Choroid plexus epithelial cell (primary cell): ENCODE data around the gene THRAP3.
"Not testable (repeated sequence)": the region's sequence is repeated elsewhere in the genome, so short reads cannot be mapped to it uniquely, and the experiment has no call there.

ENCODE experiments used
- DNase-seq: peaks from one replicate; pipeline ENCODE4 v3.0.0-alpha.2; 2010; ENCODE audit warnings: low read depth
- H3K4me3 ChIP-seq: 2 replicates; pipeline ENCODE4 v1.5.1; 2011; ENCODE audit warnings: low read depth, mild to moderate bottlenecking, control low read depth, low read length, moderate library complexity
- TF ChIP-seq, protein P1 (sequence below): conservative IDR thresholded peaks from 2 replicates; pipeline ENCODE4 v1.5.1; 2011; ENCODE audit warnings: low read depth, mild to moderate bottlenecking, control low read depth, inconsistent platforms, low read length, moderate library complexity

The THRAP3 gene

DNA sequence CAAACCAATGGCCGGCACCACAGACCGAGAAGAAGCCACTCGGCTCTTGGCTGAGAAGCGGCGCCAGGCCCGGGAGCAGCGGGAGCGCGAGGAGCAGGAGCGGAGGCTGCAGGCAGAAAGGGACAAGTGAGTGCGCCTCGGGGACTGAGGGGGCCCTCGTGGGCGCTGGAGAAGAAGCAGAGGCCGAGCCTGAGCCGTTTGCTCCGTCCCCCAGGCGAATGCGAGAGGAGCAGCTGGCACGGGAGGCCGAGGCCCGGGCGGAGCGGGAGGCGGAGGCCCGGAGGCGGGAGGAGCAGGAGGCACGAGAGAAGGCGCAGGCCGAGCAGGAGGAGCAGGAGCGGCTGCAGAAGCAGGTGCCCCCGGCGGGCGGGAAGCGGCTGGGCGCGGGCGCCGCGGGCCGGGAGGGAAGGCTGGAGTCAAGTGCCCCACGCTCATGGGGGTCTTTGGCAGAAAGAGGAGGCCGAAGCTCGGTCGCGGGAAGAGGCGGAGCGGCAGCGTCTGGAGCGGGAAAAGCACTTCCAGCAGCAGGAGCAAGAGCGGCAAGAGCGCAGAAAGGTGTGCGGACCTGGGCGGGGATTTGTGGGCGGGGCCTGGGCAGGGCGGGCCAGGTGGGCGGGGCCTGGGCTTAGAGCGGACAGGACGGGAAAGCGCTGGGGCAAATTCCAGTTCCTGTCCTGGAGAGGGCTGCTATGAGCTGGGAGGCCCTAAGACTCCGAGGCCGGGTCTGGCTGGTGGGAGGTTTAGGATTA is 45.6 kb upstream of the THRAP3 start:
- DNase-seq = no peak
- TF ChIP-seq, protein P1, sequence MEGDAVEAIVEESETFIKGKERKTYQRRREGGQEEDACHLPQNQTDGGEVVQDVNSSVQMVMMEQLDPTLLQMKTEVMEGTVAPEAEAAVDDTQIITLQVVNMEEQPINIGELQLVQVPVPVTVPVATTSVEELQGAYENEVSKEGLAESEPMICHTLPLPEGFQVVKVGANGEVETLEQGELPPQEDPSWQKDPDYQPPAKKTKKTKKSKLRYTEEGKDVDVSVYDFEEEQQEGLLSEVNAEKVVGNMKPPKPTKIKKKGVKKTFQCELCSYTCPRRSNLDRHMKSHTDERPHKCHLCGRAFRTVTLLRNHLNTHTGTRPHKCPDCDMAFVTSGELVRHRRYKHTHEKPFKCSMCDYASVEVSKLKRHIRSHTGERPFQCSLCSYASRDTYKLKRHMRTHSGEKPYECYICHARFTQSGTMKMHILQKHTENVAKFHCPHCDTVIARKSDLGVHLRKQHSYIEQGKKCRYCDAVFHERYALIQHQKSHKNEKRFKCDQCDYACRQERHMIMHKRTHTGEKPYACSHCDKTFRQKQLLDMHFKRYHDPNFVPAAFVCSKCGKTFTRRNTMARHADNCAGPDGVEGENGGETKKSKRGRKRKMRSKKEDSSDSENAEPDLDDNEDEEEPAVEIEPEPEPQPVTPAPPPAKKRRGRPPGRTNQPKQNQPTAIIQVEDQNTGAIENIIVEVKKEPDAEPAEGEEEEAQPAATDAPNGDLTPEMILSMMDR = no peak
- H3K4me3 ChIP-seq = no peak overlapping the region

DNA sequence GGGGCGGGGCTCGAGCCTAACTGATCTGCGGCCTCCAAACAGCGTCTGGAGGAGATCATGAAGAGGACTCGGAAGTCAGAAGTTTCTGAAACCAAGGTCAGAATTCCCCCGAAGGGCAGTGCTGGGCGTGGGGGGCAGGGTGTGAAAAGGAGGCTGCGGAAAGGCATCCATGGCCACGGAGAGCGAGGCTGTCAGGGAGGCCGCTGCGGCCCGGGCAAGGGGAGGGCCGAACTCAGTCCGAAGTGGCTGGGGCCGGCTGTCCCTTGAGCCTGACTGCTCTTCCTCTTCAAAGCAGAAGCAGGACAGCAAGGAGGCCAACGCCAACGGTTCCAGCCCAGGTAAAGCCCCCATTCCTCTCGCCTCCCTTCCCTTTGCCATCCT is 45.0 kb upstream of the THRAP3 start:
- DNase-seq = no peak
- H3K4me3 ChIP-seq = no peak overlapping the region
- TF ChIP-seq, protein P1 = no peak

DNA sequence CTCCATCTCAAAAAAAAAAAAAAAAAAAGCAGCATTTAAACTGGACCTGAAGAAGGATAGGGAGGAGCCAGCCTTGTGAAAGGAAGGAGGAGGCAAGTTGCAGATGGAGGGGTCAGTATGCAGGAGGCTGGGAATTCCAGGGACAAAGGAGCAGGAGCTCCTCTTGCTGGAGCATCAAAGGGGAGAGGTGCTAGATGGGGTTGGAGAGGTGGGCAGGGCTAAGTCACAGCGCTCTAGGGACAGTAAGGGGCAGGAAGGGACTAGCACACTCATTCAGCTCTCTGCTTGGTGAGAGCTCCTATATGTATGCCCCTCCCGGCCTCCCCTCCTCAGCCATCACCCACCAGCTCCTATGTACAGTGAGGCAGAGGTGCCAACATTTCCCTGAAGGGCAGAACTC is 41.5 kb upstream of the THRAP3 start:
- no peak for DNase-seq
- TF ChIP-seq, protein P1 = no peak
- H3K4me3 ChIP-seq = no peak overlapping the region

DNA sequence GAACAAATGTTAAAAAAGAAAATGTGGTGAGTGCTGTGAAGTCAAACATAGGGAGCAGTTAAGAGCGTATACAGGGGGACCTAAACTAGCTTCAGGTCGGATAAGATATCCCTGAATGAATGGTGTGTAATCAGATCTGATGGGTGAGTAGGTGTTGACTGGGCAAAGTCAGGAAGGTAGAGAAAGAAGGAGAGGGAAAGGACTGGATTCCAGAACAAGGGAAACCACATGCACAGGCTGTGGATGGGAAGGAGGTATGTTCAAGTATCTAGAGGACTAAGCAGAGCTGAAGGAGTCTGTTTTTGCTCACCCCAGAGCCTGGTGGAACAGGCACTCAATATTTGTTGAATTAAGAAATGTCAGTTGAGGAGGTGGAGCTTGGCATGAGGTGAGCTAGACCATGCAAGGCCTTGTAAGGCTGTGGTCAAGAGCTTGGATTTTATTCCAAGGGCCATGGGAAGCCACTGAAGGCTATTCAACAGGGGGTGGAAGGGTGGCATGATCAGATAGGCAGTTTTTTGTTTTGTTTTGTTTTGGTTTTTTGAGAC is 40.9 kb upstream of the THRAP3 start:
- TF ChIP-seq, protein P1 = no peak
- DNase-seq = peak; percentile 41
- no peak overlapping the region for H3K4me3 ChIP-seq

DNA sequence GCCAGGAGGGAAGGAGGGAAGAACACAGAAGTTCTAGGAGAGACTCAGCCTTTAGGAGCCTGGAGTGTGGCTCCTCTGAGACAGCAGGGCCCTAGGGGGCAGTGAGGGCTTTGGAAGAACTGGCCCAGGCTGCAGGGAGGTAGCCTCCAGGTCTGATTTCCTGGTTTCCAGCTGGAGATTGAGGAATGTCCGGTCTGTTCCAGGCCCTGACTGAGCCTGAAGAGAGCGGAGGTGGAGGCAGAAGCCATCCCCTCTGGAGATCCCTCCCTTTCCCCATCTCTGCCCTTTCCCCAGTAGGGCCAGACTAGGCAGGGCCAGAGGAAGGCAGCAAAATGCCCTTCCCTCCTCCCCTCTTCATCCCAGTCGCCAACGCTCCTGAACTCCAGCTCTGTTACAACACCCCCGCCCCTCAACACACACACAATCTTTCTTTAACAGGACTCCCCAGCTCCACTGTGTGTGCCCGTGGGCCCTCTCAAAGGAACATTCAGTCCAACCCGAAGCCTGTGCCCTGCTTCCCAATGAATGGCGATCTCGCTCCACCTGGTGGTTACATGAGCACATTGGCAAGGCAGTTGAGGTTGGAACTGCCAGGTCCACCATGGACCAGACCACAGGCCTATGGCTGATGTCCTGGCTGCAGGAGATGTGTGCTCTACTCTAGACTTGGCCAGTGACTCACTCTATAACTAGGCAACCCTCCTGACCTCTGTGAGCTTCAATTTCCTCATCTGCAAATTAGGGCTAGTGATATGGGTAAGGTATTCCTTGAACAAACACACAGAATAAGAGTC is 36.2 kb upstream of the THRAP3 start:
- DNase-seq = peak; percentile 95
- TF ChIP-seq, protein P1 = peak; percentile 92
- no peak overlapping the region for H3K4me3 ChIP-seq

DNA sequence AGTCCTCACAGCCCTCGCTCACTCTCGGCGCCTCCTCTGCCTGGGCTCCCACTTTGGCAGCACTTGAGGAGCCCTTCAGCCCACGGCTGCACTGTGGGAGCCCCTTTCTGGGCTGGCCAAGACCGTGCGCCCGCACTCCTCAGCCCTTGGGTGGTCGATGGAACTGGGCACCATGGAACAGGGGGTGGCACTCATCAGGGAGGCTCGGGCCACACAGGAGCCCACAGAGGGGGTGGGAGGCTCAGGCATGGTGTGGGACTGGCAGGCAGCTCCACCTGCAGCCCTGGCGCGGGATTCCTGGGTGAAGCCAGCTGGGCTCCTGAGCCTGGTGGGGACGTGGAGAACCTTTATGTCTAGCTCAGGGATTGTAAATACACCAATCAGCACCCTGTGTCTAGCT is 27.4 kb upstream of the THRAP3 start:
- DNase-seq, H3K4me3 ChIP-seq: not testable (repeated sequence)

DNA sequence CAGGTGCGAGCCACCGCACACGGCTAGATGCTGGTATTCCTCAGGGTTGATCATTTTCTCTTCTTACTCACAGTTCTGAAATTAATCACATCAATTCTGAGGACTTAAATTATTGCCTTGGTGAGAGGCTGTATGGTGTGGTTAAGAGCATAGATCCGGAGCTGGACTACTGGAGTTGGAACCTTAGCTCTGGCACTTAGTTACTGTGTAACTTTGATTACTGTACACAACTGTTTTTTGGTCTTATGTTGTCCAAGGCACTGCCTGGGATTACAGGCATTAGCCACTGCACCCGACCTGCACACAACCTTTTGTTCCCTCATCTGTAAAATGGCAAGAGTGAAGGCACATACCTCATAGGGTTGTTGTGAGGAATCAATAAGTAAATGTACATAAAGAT is 25.6 kb upstream of the THRAP3 start:
- no peak for DNase-seq
- no peak overlapping the region for H3K4me3 ChIP-seq
- TF ChIP-seq, protein P1 = no peak
